ENCODE measurements around the gene SEMA5B. TPM values are rescaled to one million over a fixed set of nuclear protein-coding genes. Genes with fewer than 3 reads are reported as not detected.

Gene SEMA5B
- total and polyA plus RNA-seq, 9 of the 15 experiments (the other 6 are each of a cell fraction or from before 2014, with no cell fraction given) = not detected

DNA sequence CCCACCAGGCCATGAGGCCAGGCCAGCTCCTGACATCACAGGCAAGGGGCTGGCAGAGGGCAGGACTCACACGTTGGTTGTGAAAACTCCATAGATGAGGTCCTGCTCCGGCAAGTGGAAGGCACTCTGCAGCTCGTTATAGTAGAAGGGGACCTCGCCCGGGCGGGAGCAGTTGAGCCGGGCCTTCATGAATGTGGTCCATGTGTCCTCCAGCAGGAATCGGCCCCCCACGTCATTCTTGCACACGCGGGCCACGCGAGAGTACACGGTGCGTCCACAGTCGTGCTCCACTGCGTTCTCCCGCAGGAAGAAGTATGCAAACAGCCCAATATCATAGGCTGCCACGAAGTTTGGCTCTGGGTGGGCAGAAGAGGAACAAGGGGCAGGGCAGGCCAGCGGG lies 101.2 kb downstream of the SEMA5B start:
- Histone ChIP-seq H3K36me3 (ENCODE audit: control insufficient read depth, insufficient read depth, low read length) (no peaks in the 10 kb centered on the region), H3K27me3 (ENCODE audit: control insufficient read depth in 2 of 2, insufficient read depth in 2 of 2, low read length in 2 of 2) (peaks cover 16 to 74% of the 10 kb centered on the region in 2 experiments; a peak in 4 of 5 replicates), H3K9ac (ENCODE audit: insufficient read depth in 1 of 2, low read depth in 2 of 2, low read length in 2 of 2) (no peak overlapping the region), H3K4me1 (replicated peaks in 1 of 2; ENCODE audit: control insufficient read depth in 2 of 2, insufficient read depth in 2 of 2, low read length in 2 of 2) (peaks cover 0 to 9% of the 10 kb centered on the region in 2 experiments; a peak in 3 of 5 replicates), H3K4me3 (no peak overlapping the region), H3K4me2 (ENCODE audit: insufficient read depth, low read length) (no peak overlapping the region), H3K9me1 (ENCODE audit: control insufficient read depth, insufficient read depth, low read length) (no peaks in the 10 kb centered on the region), H4K20me1 (replicated peaks; ENCODE audit: control insufficient read depth, insufficient read depth, low read length) (no peaks in the 10 kb centered on the region), H3K27ac (ENCODE audit: extremely low read depth, low read depth, low read length) (no peak overlapping the region), H3K79me2 (ENCODE audit: control insufficient read depth, insufficient read depth, low read length) (no peaks in the 10 kb centered on the region), H3K9me3 (replicated peaks; ENCODE audit: control insufficient read depth, insufficient read depth, low read depth, low read length) (no peaks in the 10 kb centered on the region), H2AFZ (ENCODE audit: low read depth, low read length) (no peak overlapping the region)
- intact Hi-C loops (cut with micrococcal nuclease) (loop anchor here (10.0 kb wide), 1 partner anchor 172 kb away; no protein-coding TSS in a partner anchor), in situ Hi-C loops (cut with MboI) (no loop called here)
- BruUV-seq (replicated peaks) = no TSS peak
- WGBS (ENCODE audit: insufficient coverage, low coverage, missing lambda C conversion rate) = 3% methylated on average over 8 of the region's 20 CpGs
- POLR2A ChIA-PET = interaction anchor here (0.7 kb wide), 1 partner anchor 105 kb away, joined by 3 read pairs; no protein-coding TSS in a partner anchor
- ATAC-seq (no peak), DNase-seq (ENCODE audit: extremely low read depth in 1 of 4, low spot score in 3 of 4) (no peak), FAIRE-seq (no peak)
- CTCF ChIA-PET (ENCODE audit: low intra/inter-chr PET ratio) = no interaction called here
- TF ChIP-seq ARID4B (CRISPR knock-in tag; IDR thresholded peaks at IDR 0.05) = no peak
- TF ChIP-seq TFAP4 (CRISPR knock-in tag; IDR thresholded peaks at IDR 0.05; ENCODE audit: borderline replicate concordance) = no peak
- TF ChIP-seq, protein P1, sequence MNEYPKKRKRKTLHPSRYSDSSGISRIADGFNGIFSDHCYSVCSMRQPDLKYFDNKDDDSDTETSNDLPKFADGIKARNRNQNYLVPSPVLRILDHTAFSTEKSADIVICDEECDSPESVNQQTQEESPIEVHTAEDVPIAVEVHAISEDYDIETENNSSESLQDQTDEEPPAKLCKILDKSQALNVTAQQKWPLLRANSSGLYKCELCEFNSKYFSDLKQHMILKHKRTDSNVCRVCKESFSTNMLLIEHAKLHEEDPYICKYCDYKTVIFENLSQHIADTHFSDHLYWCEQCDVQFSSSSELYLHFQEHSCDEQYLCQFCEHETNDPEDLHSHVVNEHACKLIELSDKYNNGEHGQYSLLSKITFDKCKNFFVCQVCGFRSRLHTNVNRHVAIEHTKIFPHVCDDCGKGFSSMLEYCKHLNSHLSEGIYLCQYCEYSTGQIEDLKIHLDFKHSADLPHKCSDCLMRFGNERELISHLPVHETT (CRISPR knock-in tag; conservative IDR thresholded peaks at IDR 0.05 in 1 of 2, IDR thresholded peaks at IDR 0.05 in 1 of 2) = no peak
- TF ChIP-seq FOXM1 (IDR thresholded peaks at IDR 0.05; ENCODE audit: low read depth) = no peak
- no peak for TF ChIP-seq FOXM1 (CRISPR knock-in tag; IDR thresholded peaks at IDR 0.05; ENCODE audit: low read depth)
- no peak for TF ChIP-seq RAD51 (IDR thresholded peaks at IDR 0.05; ENCODE audit: borderline replicate concordance, low read depth)
- TF ChIP-seq CBFA2T2 (conservative IDR thresholded peaks at IDR 0.05) = no peak
- TF ChIP-seq WHSC1 (IDR thresholded peaks at IDR 0.05; ENCODE audit: low read length) = no peak
- TF ChIP-seq HDAC1 (IDR thresholded peaks at IDR 0.05) = no peak
- TF ChIP-seq ILF3 (IDR thresholded peaks at IDR 0.05; ENCODE audit: borderline replicate concordance) = no peak
- TF ChIP-seq ZFP36 (IDR thresholded peaks at IDR 0.05; ENCODE audit: low read depth, low read length, partially characterized antibody) = no peak

Data from K562 (cell line).